Right atrium auricular region (tissue), 2 donors: ENCODE data around the gene IVD. TPM values are rescaled to one million over a fixed set of nuclear protein-coding genes. Genes with fewer than 3 reads are reported as not detected.

Experiments
- DNase-seq: peaks from one replicate; pipeline ENCODE4 v3.0.0-alpha.2; 2019; ENCODE audit warnings: low spot score
- H3K27ac ChIP-seq, 2 donors: fragments of 200-600 bp; sonication (generic); 1 replicate in 1 of 2; 2 replicates in 1 of 2; pipeline ENCODE4 v1.5.1; 2016 to 2019
- H3K27me3 ChIP-seq, 2 donors: fragments of 200-600 bp; sonication (generic); one replicate each; pipeline versions ENCODE4 v1.5.1 to v1.6.0; 2017 to 2019
- H3K36me3 ChIP-seq: fragments of 200-600 bp; sonication (generic); one replicate; pipeline ENCODE4 v1.5.1; 2016
- H3K4me1 ChIP-seq, 2 donors: fragments of 200-600 bp; sonication (generic); one replicate each; pipeline versions ENCODE4 v1.5.1 to v1.6.0; 2017 to 2019
- H3K4me3 ChIP-seq, 2 donors: fragments of 200-600 bp; sonication (generic); 1 replicate in 1 of 2; 2 replicates in 1 of 2; pipeline ENCODE4 v1.5.1; 2017 to 2019; ENCODE audit warnings: mild to moderate bottlenecking in 1 of 2, moderate library complexity in 1 of 2
- H3K9me3 ChIP-seq, 2 donors: fragments of 200-600 bp; sonication (generic); one replicate each; pipeline ENCODE4 v1.5.1; 2019
- total RNA-seq, 2 donors: library from RNA; depleted of rRNA; stranded (reverse); fragments of >200 nt; gene quantifications; one replicate each; pipeline ENCODE4 v1.1.0, GENCODE V29; 2016
- TF ChIP-seq, protein P1 (sequence below), 2 donors: fragments of 200-600 bp; sonication (generic); IDR thresholded peaks; one replicate each; pipeline ENCODE4 v1.5.1; 2019; ENCODE audit warnings: antibody characterized with exemption in 2 of 2

IVD gene
- total RNA-seq, 2 donors from 2014 or later, result 49.1 to 65.3 TPM

DNA sequence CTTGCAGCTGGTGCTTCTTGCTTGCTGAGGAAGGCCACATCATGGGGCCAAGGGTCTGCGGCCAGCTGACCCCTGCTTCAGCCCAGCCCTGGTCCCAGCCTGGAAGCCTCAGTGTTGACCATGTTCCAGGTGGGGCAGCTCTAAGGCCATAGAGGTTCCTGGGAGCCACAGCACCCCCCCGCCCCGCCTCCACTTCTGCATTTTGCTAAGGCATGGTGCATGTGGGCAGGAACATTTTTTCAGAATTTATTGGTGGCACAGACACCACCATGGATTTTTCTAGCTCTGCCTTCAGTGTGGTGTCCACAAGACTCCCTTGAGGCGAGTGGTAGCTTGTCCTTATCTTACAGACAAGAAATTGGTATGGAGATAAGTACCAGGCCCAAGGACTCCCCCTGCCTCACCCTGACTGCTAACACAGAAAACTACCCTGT is 63.3 kb downstream of the IVD start:
- no peak overlapping the region for H3K27ac ChIP-seq
- no peaks in the 10 kb centered on the region for H3K9me3 ChIP-seq
- no peaks in the 10 kb centered on the region for H3K27me3 ChIP-seq
- no peak for DNase-seq
- H3K4me3 ChIP-seq, result no peak overlapping the region
- H3K36me3 ChIP-seq, result peaks cover 27% of the 10 kb centered on the region
- peaks cover 0 to 20% of the 10 kb centered on the region in 2 donors for H3K4me1 ChIP-seq
- TF ChIP-seq, protein P1, sequence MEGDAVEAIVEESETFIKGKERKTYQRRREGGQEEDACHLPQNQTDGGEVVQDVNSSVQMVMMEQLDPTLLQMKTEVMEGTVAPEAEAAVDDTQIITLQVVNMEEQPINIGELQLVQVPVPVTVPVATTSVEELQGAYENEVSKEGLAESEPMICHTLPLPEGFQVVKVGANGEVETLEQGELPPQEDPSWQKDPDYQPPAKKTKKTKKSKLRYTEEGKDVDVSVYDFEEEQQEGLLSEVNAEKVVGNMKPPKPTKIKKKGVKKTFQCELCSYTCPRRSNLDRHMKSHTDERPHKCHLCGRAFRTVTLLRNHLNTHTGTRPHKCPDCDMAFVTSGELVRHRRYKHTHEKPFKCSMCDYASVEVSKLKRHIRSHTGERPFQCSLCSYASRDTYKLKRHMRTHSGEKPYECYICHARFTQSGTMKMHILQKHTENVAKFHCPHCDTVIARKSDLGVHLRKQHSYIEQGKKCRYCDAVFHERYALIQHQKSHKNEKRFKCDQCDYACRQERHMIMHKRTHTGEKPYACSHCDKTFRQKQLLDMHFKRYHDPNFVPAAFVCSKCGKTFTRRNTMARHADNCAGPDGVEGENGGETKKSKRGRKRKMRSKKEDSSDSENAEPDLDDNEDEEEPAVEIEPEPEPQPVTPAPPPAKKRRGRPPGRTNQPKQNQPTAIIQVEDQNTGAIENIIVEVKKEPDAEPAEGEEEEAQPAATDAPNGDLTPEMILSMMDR (IDR thresholded peaks at IDR 0.05), result no peak

DNA sequence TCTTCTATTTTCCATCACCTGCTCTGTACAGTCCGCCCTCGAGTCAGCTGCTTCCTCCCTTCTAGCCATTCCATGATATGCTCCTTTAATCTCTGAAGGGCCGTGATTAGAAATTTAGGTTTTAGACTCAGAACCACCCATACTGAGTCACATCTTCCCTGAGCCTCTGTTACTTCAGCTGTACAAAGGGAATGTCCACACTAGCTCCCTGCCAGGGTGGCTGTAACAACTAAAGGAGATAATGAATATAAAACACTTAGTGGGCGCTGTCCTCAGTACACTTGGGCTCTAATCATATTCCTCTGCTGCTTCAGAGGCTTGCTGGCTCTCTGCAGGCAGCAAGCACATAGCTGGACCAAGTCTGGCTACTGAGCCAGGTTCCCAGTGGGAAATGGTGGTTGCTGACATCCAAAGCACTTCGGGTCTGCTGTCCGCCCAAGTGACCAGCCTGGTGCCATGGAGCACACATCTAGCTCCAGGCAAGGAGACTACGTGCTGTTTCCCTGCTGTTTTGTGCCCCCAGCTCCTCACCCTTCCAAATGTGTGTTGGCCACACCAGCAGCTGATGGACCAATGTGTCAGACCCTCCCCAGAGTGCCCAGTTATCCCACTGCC is 64.3 kb downstream of the IVD start:
- H3K27me3 ChIP-seq, result no peaks in the 10 kb centered on the region
- H3K4me1 ChIP-seq, result peaks cover 0 to 20% of the 10 kb centered on the region in 2 donors
- no peak for DNase-seq
- peaks cover 17% of the 10 kb centered on the region for H3K36me3 ChIP-seq
- TF ChIP-seq, protein P1 (IDR thresholded peaks at IDR 0.05), result no peak
- H3K9me3 ChIP-seq, result no peaks in the 10 kb centered on the region
- peak overlapping the region in 1 of 2 donors; percentile 96 for H3K4me3 ChIP-seq
- H3K27ac ChIP-seq, result peak overlapping the region in 1 of 2 donors; percentile 93

- Histone ChIP-seq H3K27me3 (no peaks in the 10 kb centered on the region), H3K4me3 (peak within 1 kb of the TSS; percentile 80 to 96), H3K4me1 (peaks cover 0 to 20% of the 10 kb centered on the region in 2 donors), H3K9me3 (no peaks in the 10 kb centered on the region), H3K36me3 (peaks cover 10% of the 10 kb centered on the region), H3K27ac (peak within 1 kb of the TSS; percentile 86 to 93)
- DNase-seq, result peak; percentile 70
- TF ChIP-seq, protein P1 (IDR thresholded peaks at IDR 0.05), result no peak
Measured at GRCh38 chr15:40470423-40471104, 65.0 kb downstream of the IVD start, which contains the start of gene CHST14. Gene CHST14, plus strand, starts transcription at chr15:40470984. Its CDS starts 230 bp downstream, at chr15:40471214.

Other genes with a start within 250 kb of the IVD start
- gene BUB1B, start 244.7 kb upstream of the IVD start, total RNA-seq, result 1 to 10 TPM in 1 of 2 donors, under 1 TPM in 1; 0.39 to 2.1 TPM
- gene PAK6, start 166.7 kb upstream of the IVD start, total RNA-seq, result 10 to 100 TPM; 15.3 to 32.5 TPM
- 1 to 10 TPM in 1 of 2 donors, under 1 TPM in 1; 0.44 to 1.3 TPM for gene ANKRD63, start 122.7 kb upstream of the IVD start, total RNA-seq
- gene PLCB2, start 97.9 kb upstream of the IVD start, total RNA-seq, result 1 to 10 TPM; 1.9 to 8.4 TPM
- 10 to 100 TPM; 45.5 to 48.9 TPM for gene INAFM2, start 82.1 kb upstream of the IVD start, total RNA-seq
- gene CCDC9B, start 64.9 kb upstream of the IVD start, total RNA-seq, result 10 to 100 TPM; 31.8 to 32.2 TPM
- gene PHGR1, start 54.8 kb upstream of the IVD start, total RNA-seq, result not detected
- under 1 TPM; 0.11 to 0.20 TPM for gene DISP2, start 47.6 kb upstream of the IVD start, total RNA-seq
- 10 to 100 TPM in 1 of 2 donors, 1 to 10 TPM in 1; 8.4 to 12.9 TPM for gene KNSTRN, start 23.1 kb upstream of the IVD start, total RNA-seq
- gene BAHD1, start 35.2 kb downstream of the IVD start, total RNA-seq, result 10 to 100 TPM; 11.6 to 19.2 TPM
- gene CHST14, start 65.2 kb downstream of the IVD start, total RNA-seq, result 10 to 100 TPM; 13.2 to 14.2 TPM
- gene CCDC32, start 159.2 kb downstream of the IVD start, total RNA-seq, result 10 to 100 TPM; 18.7 to 30.2 TPM
- gene RPUSD2, start 163.5 kb downstream of the IVD start, total RNA-seq, result 1 to 10 TPM; 5.6 to 8.5 TPM
- gene KNL1, start 188.5 kb downstream of the IVD start, total RNA-seq, result 1 to 10 TPM in 1 of 2 donors, under 1 TPM in 1; 0.51 to 4.6 TPM